Fibroblast of lung (primary cell): ENCODE data around the gene BABAM2. TPM values are rescaled to one million over a fixed set of nuclear protein-coding genes. Genes with fewer than 3 reads are reported as not detected.
A peak's percentile ranks its signal among the peaks of the same experiment; 100 is the strongest.

Source experiments
- DNase-seq, 2 donors: peaks; one replicate each; pipeline versions ENCODE4 v3.0.0 to v3.0.0-alpha.2; 2010; ENCODE audit warnings: low read depth in 2 of 2
- H2AFZ ChIP-seq: 2 replicates; pipeline ENCODE4 v1.5.1; 2012; ENCODE audit warnings: low read length, control low read depth, inconsistent platforms
- H3K27ac ChIP-seq: 2 replicates; pipeline ENCODE4 v1.5.1; 2011; ENCODE audit warnings: low read length, control low read depth; ENCODE audit not compliant: insufficient read depth
- H3K27me3 ChIP-seq: 2 replicates; pipeline ENCODE4 v1.5.1; 2011; ENCODE audit warnings: mild to moderate bottlenecking, low read length; ENCODE audit not compliant: control insufficient read depth, insufficient read depth
- H3K36me3 ChIP-seq: 2 replicates; pipeline ENCODE4 v1.5.1; 2011; ENCODE audit warnings: low read length; ENCODE audit not compliant: control insufficient read depth, insufficient read depth
- H3K4me1 ChIP-seq: 2 replicates; pipeline ENCODE4 v1.5.1; 2011; ENCODE audit warnings: low read length; ENCODE audit not compliant: control insufficient read depth, insufficient read depth; ENCODE audit errors: extremely low read depth
- H3K4me2 ChIP-seq: 2 replicates; pipeline ENCODE4 v1.5.1; 2011; ENCODE audit warnings: low read length, control low read depth; ENCODE audit not compliant: insufficient read depth; ENCODE audit errors: extremely low read depth
- H3K4me3 ChIP-seq, 4 experiments: fragments of 200-600 bp in 1 of 4; sonication (generic) in 1 of 4; replicated peaks in 1 of 4; 2 replicates each; pipeline ENCODE4 v1.5.1; 2011 to 2016; ENCODE audit warnings: low read length in 4 of 4, low read depth in 3 of 4, mild to moderate bottlenecking in 3 of 4, control low read depth in 2 of 4, inconsistent platforms in 1 of 4, mixed read lengths in 1 of 4; ENCODE audit not compliant: insufficient read depth in 1 of 4; ENCODE audit errors: control extremely low read depth in 1 of 4
- H3K79me2 ChIP-seq: 2 replicates; pipeline ENCODE4 v1.5.1; 2012; ENCODE audit warnings: mild to moderate bottlenecking, low read length, inconsistent platforms; ENCODE audit not compliant: control insufficient read depth, insufficient read depth
- H3K9ac ChIP-seq: 2 replicates; pipeline ENCODE4 v1.5.1; 2011; ENCODE audit warnings: mild to moderate bottlenecking, low read length, control low read depth; ENCODE audit not compliant: insufficient read depth
- H3K9me3 ChIP-seq: 2 replicates; pipeline ENCODE4 v1.5.1; 2012; ENCODE audit warnings: low read depth, low read length; ENCODE audit not compliant: control insufficient read depth, insufficient read depth
- H4K20me1 ChIP-seq: 2 replicates; pipeline ENCODE4 v1.5.1; 2011; ENCODE audit warnings: low read length; ENCODE audit not compliant: control insufficient read depth, insufficient read depth; ENCODE audit errors: extremely low read depth
- CTCF ChIP-seq, 2 donors: IDR thresholded peaks in 1 of 2; conservative IDR thresholded peaks in 1 of 2; 1 replicate in 1 of 2; 2 replicates in 1 of 2; pipeline ENCODE4 v1.5.1; 2011 to 2012; ENCODE audit warnings: low read length in 2 of 2, control low read depth in 1 of 2, inconsistent platforms in 1 of 2, low read depth in 1 of 2, mild to moderate bottlenecking in 1 of 2
- EZH2 ChIP-seq: IDR thresholded peaks from 2 replicates; pipeline ENCODE4 v1.5.1; 2012; ENCODE audit warnings: low read length, control low read depth, mild to moderate bottlenecking; ENCODE audit errors: missing control alignments
- polyA plus RNA-seq, 2 donors: library from polyadenylated mRNA; depleted of rRNA in 1 of 2; stranded (reverse) in 1 of 2; unstranded in 1 of 2; fragments of >200 nt; gene quantifications; 2 replicates each; pipeline ENCODE4 v1.2.1, GENCODE V29; 2011 to 2012; ENCODE audit warnings: missing spikeins in 1 of 2
- total RNA-seq: library from RNA; depleted of rRNA; stranded (reverse); fragments of >200 nt; gene quantifications from 2 replicates; pipeline ENCODE4 v1.2.1, GENCODE V29; 2014

BABAM2 gene
- total and polyA plus RNA-seq, 2 donors (not counting 1 experiment from before 2014, with no cell fraction given): 25.6 to 33.4 TPM

DNA sequence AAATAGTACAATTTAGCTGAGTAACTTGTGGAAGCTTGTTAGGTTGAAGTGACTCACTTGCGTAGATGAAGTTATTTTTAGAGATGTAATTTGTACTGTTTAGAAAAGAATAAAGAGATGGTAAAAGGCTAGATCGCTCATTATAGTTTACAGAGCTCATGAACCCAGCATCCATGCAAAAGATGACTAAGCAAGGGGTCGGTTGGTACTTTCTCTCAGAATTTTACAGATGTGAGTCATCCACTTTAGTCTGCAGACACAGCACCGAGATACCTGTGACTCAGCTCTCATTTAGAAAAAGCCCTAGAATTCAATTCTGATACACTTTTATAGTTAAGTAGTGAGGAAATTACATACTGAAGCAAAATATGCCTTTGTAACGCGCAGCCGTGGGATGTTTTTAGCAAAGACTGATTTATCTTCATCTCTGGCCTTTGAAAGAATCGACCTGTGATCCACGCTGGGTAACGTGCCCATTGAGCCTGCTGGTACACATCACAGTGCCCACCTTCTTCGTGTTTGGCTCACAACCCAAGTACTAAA is 385.6 kb downstream of the BABAM2 start:
- Histone ChIP-seq H2AFZ (no peak overlapping the region), H3K79me2 (no peaks in the 10 kb centered on the region), H3K4me1 (peaks cover 15% of the 10 kb centered on the region), H3K9ac (no peak overlapping the region), H4K20me1 (no peaks in the 10 kb centered on the region), H3K36me3 (no peaks in the 10 kb centered on the region), H3K4me3 (no peak overlapping the region), H3K27me3 (no peaks in the 10 kb centered on the region), H3K27ac (peak overlapping the region; percentile 80), H3K9me3 (no peaks in the 10 kb centered on the region), H3K4me2 (peak overlapping the region; percentile 25)
- TF ChIP-seq CTCF (conservative IDR thresholded peaks at IDR 0.05 in 1 of 2, IDR thresholded peaks at IDR 0.05 in 1 of 2; ENCODE audit: low read depth in 1 of 2, low read length in 2 of 2) (no peak), EZH2 (no peak)
- peak; percentile 98 to 99 for DNase-seq

DNA sequence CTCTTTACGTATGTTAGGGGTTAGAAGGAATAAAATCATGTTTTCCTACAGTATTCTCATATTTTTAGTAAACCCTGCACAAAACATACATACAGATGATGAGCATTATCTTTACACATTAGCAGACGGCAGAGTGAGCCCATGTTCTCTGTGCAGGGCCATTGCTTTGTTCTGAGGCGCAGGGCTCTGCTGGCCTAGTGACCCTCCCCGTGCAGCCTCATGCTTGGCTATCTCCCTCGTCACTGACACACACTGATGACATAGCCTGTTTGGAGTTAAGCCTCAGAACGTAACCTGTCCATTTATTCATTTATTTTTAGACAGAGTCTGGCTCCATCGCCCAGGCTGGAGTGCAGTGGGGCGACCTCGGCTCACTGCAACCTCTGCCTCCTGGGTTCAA is 386.3 kb downstream of the BABAM2 start:
- DNase-seq: peak in 1 of 2 donors; percentile 71
- H3K4me1 ChIP-seq: peaks cover 15% of the 10 kb centered on the region
- peak overlapping the region; percentile 74 for H3K27ac ChIP-seq
- H3K9me3 ChIP-seq: no peaks in the 10 kb centered on the region
- H3K36me3 ChIP-seq: no peaks in the 10 kb centered on the region
- H3K79me2 ChIP-seq: no peaks in the 10 kb centered on the region
- TF ChIP-seq CTCF (conservative IDR thresholded peaks at IDR 0.05 in 1 of 2, IDR thresholded peaks at IDR 0.05 in 1 of 2; ENCODE audit: low read depth in 1 of 2, low read length in 2 of 2) (no peak), EZH2 (no peak)
- H3K27me3 ChIP-seq: no peaks in the 10 kb centered on the region
- H3K4me3 ChIP-seq: no peak overlapping the region
- H3K9ac ChIP-seq: no peak overlapping the region
- H4K20me1 ChIP-seq: no peaks in the 10 kb centered on the region
- no peak overlapping the region for H2AFZ ChIP-seq
- no peak overlapping the region for H3K4me2 ChIP-seq

- Histone ChIP-seq H3K9ac (no peak overlapping the region), H3K79me2 (no peaks in the 10 kb centered on the region), H4K20me1 (no peaks in the 10 kb centered on the region), H2AFZ (no peak overlapping the region), H3K4me3 (no peak overlapping the region), H3K4me2 (no peak overlapping the region), H3K27ac (no peak overlapping the region), H3K36me3 (no peaks in the 10 kb centered on the region), H3K9me3 (no peaks in the 10 kb centered on the region), H3K4me1 (peaks cover 15% of the 10 kb centered on the region), H3K27me3 (no peaks in the 10 kb centered on the region)
- TF ChIP-seq CTCF (conservative IDR thresholded peaks at IDR 0.05 in 1 of 2, IDR thresholded peaks at IDR 0.05 in 1 of 2; ENCODE audit: low read depth in 1 of 2, low read length in 2 of 2) (no peak), EZH2 (no peak)
- DNase-seq: no peak
These were observed 386.9 kb downstream of the BABAM2 start for GRCh38 chr2:28277466-28277865.
